HL-60 (cell line): ENCODE results near the gene GPR161.

ENCODE experiments used
- DNase-seq, 2 experiments: peaks; one replicate each; pipeline ENCODE4 v3.0.0-alpha.2; 2010 to 2020; ENCODE audit warnings: low read depth in 1 of 2, low spot score in 1 of 2
- H3K27ac ChIP-seq: fragments of 250-450 bp; sonication (Bioruptor Pico); replicated peaks from 2 replicates; pipeline ENCODE4 v1.5.1; 2020; ENCODE audit warnings: mild to moderate bottlenecking, moderate library complexity
- H3K27me3 ChIP-seq: fragments of 250-450 bp; sonication (Bioruptor Pico); 2 replicates; pipeline ENCODE4 v1.5.1; 2021; ENCODE audit warnings: mild to moderate bottlenecking, moderate library complexity; ENCODE audit not compliant: insufficient read depth, poor library complexity, severe bottlenecking
- H3K4me3 ChIP-seq: replicated peaks from 2 replicates; pipeline ENCODE4 v1.5.1; 2011; ENCODE audit warnings: mild to moderate bottlenecking, control low read depth, low read length; ENCODE audit not compliant: insufficient read depth
- GABPA ChIP-seq: IDR thresholded peaks from 2 replicates; pipeline ENCODE4 v1.6.1; 2012; ENCODE audit warnings: low read depth
- POLR2AphosphoS5 ChIP-seq: IDR thresholded peaks from 2 replicates; pipeline ENCODE4 v1.6.1; 2012; ENCODE audit warnings: low read depth
- REST ChIP-seq: IDR thresholded peaks from 2 replicates; pipeline ENCODE4 v1.6.1; 2012; ENCODE audit warnings: low read depth; ENCODE audit not compliant: insufficient replicate concordance
- SPI1 ChIP-seq: IDR thresholded peaks from 2 replicates; pipeline ENCODE4 v1.6.1; 2012; ENCODE audit warnings: low read depth, mild to moderate bottlenecking, borderline replicate concordance
- TF ChIP-seq, protein P1 (sequence below): IDR thresholded peaks from one replicate; pipeline ENCODE4 v1.5.1; 2011; ENCODE audit warnings: low read length, control low read depth, inconsistent platforms; ENCODE audit not compliant: insufficient read depth

Gene GPR161

GRCh38 chr1:168089979-168090337 lies 46.8 kb downstream of the GPR161 start:
- DNase-seq: no peak
- no peak for TF ChIP-seq SPI1
- TF ChIP-seq, protein P1, sequence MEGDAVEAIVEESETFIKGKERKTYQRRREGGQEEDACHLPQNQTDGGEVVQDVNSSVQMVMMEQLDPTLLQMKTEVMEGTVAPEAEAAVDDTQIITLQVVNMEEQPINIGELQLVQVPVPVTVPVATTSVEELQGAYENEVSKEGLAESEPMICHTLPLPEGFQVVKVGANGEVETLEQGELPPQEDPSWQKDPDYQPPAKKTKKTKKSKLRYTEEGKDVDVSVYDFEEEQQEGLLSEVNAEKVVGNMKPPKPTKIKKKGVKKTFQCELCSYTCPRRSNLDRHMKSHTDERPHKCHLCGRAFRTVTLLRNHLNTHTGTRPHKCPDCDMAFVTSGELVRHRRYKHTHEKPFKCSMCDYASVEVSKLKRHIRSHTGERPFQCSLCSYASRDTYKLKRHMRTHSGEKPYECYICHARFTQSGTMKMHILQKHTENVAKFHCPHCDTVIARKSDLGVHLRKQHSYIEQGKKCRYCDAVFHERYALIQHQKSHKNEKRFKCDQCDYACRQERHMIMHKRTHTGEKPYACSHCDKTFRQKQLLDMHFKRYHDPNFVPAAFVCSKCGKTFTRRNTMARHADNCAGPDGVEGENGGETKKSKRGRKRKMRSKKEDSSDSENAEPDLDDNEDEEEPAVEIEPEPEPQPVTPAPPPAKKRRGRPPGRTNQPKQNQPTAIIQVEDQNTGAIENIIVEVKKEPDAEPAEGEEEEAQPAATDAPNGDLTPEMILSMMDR: no peak
- no peak for TF ChIP-seq REST
- TF ChIP-seq POLR2AphosphoS5: no peak
- no peak for TF ChIP-seq GABPA
- Histone ChIP-seq H3K27ac (no peak overlapping the region), H3K4me3 (no peak overlapping the region), H3K27me3 (no peaks in the 10 kb centered on the region)

GRCh38 chr1:168089326-168089978 lies 47.3 kb downstream of the GPR161 start:
- TF ChIP-seq SPI1 (no peak), POLR2AphosphoS5 (no peak), GABPA (no peak), REST (no peak)
- TF ChIP-seq, protein P1: no peak
- Histone ChIP-seq H3K4me3 (no peak overlapping the region), H3K27ac (no peak overlapping the region), H3K27me3 (no peaks in the 10 kb centered on the region)
- no peak for DNase-seq

DNA sequence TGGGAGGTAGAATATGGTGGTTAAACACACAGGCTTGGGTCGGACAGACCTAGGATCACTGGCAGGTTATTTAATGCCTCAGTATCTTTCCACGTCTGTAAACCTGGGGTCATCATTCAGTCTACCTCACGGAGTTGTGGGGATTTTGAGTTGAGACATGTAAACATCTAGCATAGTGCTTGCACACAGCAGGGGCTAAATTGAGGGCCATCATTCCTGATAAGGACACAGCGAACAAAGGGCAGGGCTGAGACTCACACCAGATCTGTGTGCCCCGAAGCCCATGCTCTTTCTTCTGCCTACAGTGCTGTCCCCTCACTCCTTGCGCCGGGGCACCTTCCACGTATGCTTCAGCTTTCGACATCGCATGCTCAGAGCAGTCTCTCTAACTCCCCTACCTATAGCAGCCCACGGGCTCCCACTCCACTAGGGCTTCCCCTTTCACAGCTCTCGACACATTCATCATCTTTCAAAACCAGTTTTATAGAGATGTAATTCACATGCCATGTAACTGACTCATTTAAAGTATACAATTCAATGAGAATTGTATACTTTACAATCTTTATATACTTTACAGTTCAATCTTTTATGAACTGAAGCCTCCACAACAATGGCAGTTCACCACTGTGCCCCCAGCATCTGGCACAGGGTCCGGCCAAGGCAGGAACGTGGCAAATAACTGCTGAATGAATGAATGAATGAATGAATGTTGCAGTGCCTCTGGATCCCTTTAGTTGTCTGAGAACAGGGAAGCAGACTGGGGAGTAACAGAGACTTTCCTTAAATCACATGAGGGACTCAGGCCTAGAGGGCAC lies 48.0 kb downstream of the GPR161 start:
- TF ChIP-seq POLR2AphosphoS5: no peak
- TF ChIP-seq SPI1: no peak
- no peak for TF ChIP-seq GABPA
- no peak for TF ChIP-seq REST
- TF ChIP-seq, protein P1: no peak
- Histone ChIP-seq H3K4me3 (no peak overlapping the region), H3K27me3 (no peaks in the 10 kb centered on the region), H3K27ac (no peak overlapping the region)
- DNase-seq: no peak
